ENCODE results near the gene OARD1. TPM values are rescaled to one million over a fixed set of nuclear protein-coding genes. Genes with fewer than 3 reads are reported as not detected.

Gene OARD1
- total RNA-seq, 2 donors from 2014 or later = 22.9 to 27.2 TPM

GRCh38 chr6:41083072-41083471, 10.9 kb upstream of the OARD1 start:
- Histone ChIP-seq H3K27me3 (replicated peaks; ENCODE audit: insufficient read depth) (no peaks in the 10 kb centered on the region), H3K4me1 (replicated peaks) (no peaks in the 10 kb centered on the region), H3K36me3 (no peaks in the 10 kb centered on the region), H3K27ac (no peak overlapping the region), H3K4me3 (no peak overlapping the region), H3K9me3 (no peaks in the 10 kb centered on the region)
- no peak for DNase-seq (ENCODE audit: low spot score)
- TF ChIP-seq CTCF (IDR thresholded peaks at IDR 0.05) = no peak
- TF ChIP-seq POLR2AphosphoS5 (IDR thresholded peaks at IDR 0.05) = no peak
- TF ChIP-seq POLR2A (IDR thresholded peaks at IDR 0.05) = no peak
- intact Hi-C loops (cut with DNase I) = no loop called here

DNA sequence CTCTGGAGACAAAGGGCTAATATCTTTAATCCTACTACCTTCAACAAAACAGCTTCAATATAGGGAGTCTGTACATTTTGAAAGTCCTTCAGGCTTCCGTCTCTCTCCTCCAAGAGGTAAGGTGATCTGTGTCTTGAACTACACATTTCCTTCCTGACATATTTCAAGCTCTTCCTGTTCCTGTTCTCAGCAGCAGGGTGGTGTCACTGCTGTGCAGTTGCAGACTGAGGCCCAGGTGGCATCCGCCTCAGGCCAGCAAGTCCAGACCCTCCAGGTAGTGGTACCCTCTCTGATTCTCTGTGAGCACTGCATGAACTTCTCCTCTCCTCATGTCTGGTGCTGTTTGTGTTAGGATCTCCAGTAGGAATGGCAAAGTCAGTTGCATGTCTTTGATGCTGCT, 8.5 kb upstream of the OARD1 start:
- intact Hi-C loops (cut with DNase I) = no loop called here
- Histone ChIP-seq H3K27ac (no peak overlapping the region), H3K9me3 (no peaks in the 10 kb centered on the region), H3K4me1 (replicated peaks) (no peaks in the 10 kb centered on the region), H3K4me3 (no peak overlapping the region), H3K36me3 (no peaks in the 10 kb centered on the region), H3K27me3 (replicated peaks; ENCODE audit: insufficient read depth) (no peaks in the 10 kb centered on the region)
- 100% methylated on average over 2 of the region's 2 CpGs for WGBS
- no peak for DNase-seq (ENCODE audit: low spot score)
- TF ChIP-seq POLR2AphosphoS5 (IDR thresholded peaks at IDR 0.05) (no peak), CTCF (IDR thresholded peaks at IDR 0.05) (no peak), POLR2A (IDR thresholded peaks at IDR 0.05) (no peak)

DNA sequence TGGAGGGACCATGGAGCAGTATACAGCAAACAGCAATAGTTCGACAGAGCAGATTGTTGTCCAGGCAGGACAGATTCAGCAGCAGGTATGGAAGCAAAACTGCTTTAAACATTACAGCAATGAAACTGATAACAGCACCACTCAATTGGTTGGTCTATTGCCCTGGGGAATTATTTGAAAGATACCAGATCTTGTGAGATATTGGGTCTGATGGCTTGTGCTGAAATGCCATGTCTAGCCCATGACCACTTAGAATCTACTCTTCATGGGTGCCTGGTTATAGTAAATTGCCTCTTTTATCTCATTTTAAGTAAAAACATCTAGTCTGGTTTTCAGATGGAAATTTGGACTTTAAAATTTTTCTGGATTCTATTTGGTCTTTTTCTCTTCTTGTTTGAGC, 6.9 kb upstream of the OARD1 start:
- intact Hi-C loops (cut with DNase I) = no loop called here
- Histone ChIP-seq H3K27ac (no peak overlapping the region), H3K9me3 (no peaks in the 10 kb centered on the region), H3K27me3 (replicated peaks; ENCODE audit: insufficient read depth) (no peaks in the 10 kb centered on the region), H3K4me3 (no peak overlapping the region), H3K4me1 (replicated peaks) (peaks cover 10% of the 10 kb centered on the region), H3K36me3 (no peaks in the 10 kb centered on the region)
- TF ChIP-seq POLR2A (IDR thresholded peaks at IDR 0.05) = no peak
- no peak for TF ChIP-seq CTCF (IDR thresholded peaks at IDR 0.05)
- no peak for TF ChIP-seq POLR2AphosphoS5 (IDR thresholded peaks at IDR 0.05)
- no peak for DNase-seq (ENCODE audit: low spot score)
- WGBS = 91% methylated on average over 1 of the region's 1 CpG

DNA sequence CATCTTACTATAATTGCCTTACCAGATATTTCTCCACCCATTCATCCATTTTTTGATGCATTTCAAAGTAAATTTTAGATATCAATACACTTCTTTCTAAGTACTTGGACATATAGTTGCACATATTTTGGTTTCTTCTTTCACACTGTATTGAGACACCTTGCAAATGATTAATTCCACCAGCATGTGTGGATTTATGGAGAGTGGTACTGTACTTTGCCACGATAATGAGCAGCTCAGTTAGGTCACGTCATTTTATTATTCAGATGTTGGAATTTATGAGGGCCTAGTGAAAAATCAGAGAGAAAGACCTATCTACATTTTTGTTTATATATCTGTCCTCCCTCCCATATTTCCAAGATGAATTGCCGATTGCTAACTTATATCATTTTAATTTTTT, 5.9 kb upstream of the OARD1 start:
- 70% methylated on average over 3 of the region's 3 CpGs for WGBS
- no peaks in the 10 kb centered on the region for H3K36me3 ChIP-seq
- TF ChIP-seq CTCF (IDR thresholded peaks at IDR 0.05) = no peak
- DNase-seq (ENCODE audit: low spot score) = no peak
- H3K27me3 ChIP-seq (replicated peaks; ENCODE audit: insufficient read depth) = no peaks in the 10 kb centered on the region
- no peaks in the 10 kb centered on the region for H3K9me3 ChIP-seq
- intact Hi-C loops (cut with DNase I) = no loop called here
- no peak overlapping the region for H3K27ac ChIP-seq
- H3K4me1 ChIP-seq (replicated peaks) = peaks cover 10% of the 10 kb centered on the region
- no peak overlapping the region for H3K4me3 ChIP-seq

DNA sequence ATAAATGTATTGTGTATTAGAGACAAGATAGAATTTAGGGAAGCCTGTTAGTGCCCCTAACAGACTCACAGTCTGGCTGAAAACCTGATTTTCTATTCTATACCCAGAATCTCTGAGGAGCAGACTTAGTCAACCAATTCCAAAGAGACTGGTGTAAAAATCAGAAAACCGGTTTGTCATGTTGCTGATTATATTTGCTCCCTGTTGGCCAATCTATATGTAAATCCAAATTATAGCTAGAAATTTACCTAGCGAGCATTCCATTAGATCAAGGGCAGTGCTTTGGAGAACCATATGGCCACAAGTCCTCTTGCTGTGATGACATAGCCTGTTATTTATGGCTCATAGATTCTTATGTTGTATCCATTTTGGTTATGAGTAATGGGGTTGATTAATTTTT, 5.4 kb upstream of the OARD1 start:
- TF ChIP-seq POLR2AphosphoS5 (IDR thresholded peaks at IDR 0.05) = no peak
- TF ChIP-seq POLR2A (IDR thresholded peaks at IDR 0.05) = no peak
- TF ChIP-seq CTCF (IDR thresholded peaks at IDR 0.05) = no peak
- H3K27ac ChIP-seq = no peak overlapping the region
- no peak overlapping the region for H3K4me3 ChIP-seq
- H3K36me3 ChIP-seq = no peaks in the 10 kb centered on the region
- 66% methylated on average over 2 of the region's 2 CpGs for WGBS
- intact Hi-C loops (cut with DNase I) = no loop called here
- H3K9me3 ChIP-seq = no peaks in the 10 kb centered on the region
- no peaks in the 10 kb centered on the region for H3K27me3 ChIP-seq (replicated peaks; ENCODE audit: insufficient read depth)
- DNase-seq (ENCODE audit: low spot score) = no peak
- H3K4me1 ChIP-seq (replicated peaks) = peaks cover 10% of the 10 kb centered on the region
